Hematopoietic multipotent progenitor cell treated with erythropoietin and hydrocortisone succinate and interleukin-3 and kit ligand, for 6 days (in vitro differentiated cells): ENCODE measurements around the gene MTHFD1L.
A peak's percentile ranks its signal among the peaks of the same experiment; 100 is the strongest.
"Not testable (repeated sequence)": the region's sequence is repeated elsewhere in the genome, so short reads cannot be mapped to it uniquely, and the experiment has no call there.

Source experiments
- DNase-seq: peaks from one replicate; pipeline ENCODE4 v3.0.0-alpha.2; 2015

The MTHFD1L gene

GRCh38 chr6:150865406-150866146, at the start of gene MTHFD1L:
MTHFD1L (plus strand) TSS chr6:150865702; CDS start chr6:150865823, 121 bp downstream.
- DNase-seq = peak; percentile 88

- DNase-seq = not testable (repeated sequence)
Measured at GRCh38 chr6:150816554-150816953, 48.9 kb upstream of the MTHFD1L start.

GRCh38 chr6:150822932-150823331, 42.6 kb upstream of the MTHFD1L start:
- DNase-seq = no peak

- DNase-seq = no peak
Measured at GRCh38 chr6:150826788-150827187, 38.7 kb upstream of the MTHFD1L start.

GRCh38 chr6:150828107-150828506, 37.4 kb upstream of the MTHFD1L start:
- not testable (repeated sequence) for DNase-seq

DNA sequence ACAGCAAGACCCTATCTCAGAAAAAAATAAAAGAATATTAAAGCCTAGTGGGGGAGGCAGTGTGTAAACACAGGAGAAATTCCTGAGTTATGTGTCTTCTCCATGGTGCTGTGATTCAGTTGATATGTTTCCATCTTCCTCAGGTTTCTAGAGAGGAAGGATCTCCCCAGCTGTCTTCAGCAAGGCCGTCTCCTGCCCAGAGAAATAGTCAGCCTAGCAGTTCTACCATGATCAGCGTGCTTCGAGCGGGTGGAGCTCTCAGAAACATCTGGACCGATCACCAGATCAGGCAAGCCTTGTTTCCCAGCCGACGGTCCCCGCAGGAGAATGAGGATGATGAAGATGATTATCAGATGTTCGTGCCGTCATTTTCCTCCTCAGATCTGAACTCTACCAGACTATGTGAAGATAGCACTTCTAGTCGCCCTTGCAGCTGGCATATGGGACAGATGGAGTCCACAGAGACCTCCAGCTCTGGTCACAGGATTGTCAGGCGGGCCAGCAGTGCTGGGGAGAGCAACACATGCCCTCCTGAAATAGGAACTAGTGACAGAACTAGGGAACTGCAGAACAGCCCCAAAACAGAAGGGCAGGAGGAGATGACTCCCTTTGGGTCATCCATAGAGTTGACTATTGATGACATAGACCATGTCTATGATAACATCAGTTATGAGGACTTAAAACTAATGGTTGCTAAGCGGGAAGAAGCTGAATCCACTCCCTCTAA, 34.9 kb upstream of the MTHFD1L start:
- DNase-seq = no peak

DNA sequence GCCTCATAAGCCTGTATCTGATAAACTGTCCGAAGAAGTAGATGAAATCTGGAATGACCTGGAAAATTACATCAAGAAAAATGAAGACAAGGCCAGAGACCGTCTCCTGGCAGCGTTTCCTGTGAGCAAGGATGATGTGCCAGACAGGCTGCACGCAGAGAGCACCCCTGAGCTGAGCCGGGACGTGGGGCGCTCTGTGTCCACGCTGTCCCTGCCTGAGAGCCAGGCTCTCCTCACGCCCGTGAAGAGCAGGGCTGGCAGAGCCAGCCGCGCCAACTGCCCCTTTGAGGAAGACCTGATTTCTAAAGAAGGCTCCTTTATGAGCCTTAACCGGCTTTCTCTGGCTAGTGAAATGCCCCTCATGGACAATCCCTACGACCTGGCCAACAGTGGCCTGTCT, 33.9 kb upstream of the MTHFD1L start:
- DNase-seq = no peak

GRCh38 chr6:150835620-150836019, 29.9 kb upstream of the MTHFD1L start:
- DNase-seq = no peak

DNA sequence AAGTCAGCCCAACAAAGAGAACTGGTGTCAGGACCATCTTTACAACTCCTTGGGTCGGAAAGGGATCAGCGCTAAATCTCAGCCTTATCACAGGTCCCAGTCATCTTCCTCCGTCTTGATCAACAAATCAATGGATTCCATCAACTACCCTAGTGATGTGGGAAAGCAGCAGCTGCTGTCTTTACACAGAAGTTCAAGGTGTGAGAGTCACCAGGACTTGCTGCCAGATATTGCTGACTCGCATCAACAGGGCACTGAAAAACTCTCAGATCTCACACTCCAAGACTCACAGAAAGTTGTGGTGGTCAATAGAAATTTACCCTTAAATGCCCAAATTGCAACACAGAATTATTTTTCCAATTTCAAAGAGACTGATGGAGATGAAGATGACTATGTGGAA, 25.3 kb upstream of the MTHFD1L start:
- no peak for DNase-seq

GRCh38 chr6:150841189-150841588, 24.3 kb upstream of the MTHFD1L start:
- no peak for DNase-seq

DNA sequence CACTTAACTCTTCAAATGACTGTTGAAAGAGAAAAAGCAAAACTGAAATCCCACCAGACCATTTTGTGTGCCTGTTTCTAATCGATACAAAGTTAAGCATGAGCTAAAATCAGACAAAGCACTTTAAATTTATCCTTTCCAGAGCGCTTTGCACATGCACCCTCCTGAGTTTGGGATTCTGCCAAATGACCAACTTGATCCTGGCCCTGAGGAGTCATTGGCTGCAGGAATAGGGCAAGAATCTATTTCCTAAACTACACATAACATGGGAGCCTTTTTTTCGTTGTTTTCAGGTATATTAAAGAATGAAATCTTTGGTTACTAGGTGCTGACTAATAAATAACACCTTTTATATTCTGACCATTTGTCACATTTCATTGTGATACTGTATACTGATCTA, 23.8 kb upstream of the MTHFD1L start:
- no peak for DNase-seq

DNA sequence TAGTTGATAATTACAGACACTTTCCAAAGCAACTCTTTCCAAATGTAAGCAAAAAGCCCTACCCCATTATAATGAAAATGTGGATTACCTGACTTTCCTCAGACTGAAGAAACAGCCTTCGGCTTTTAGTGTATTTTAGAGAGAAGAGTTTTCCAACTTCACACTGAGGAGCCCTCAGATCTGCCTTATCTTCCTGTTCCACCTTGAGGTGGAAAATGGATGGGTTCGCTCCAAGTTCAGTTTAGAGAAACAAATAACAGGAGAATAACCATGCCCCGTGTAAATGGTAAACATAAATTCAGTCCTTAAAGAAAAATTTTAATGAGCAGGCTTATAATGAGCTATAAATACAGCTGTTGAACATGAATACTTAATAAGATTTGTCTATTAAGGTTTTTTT, 21.1 kb upstream of the MTHFD1L start:
- DNase-seq = peak; percentile 42

GRCh38 chr6:150846641-150847040, 18.9 kb upstream of the MTHFD1L start:
- no peak for DNase-seq

DNA sequence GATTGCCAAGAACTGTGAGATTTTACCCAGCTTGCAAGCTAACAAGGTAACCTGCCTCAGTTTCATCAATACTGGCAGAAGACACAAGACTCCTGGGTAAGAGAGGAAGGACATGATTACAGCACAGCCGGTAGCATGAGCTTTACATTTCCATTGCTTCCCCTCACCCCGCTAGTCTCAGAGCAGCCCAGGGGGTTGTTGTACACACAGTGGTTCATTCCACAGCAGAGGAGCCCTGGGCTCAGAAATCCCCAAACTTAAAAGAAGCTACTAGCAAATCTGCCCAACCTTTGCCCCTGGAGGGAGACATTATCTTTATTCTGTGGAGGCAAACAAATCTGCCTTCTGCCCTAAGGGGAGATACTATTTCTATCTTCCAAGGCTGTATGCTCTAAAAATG, 17.1 kb upstream of the MTHFD1L start:
- DNase-seq = no peak

DNA sequence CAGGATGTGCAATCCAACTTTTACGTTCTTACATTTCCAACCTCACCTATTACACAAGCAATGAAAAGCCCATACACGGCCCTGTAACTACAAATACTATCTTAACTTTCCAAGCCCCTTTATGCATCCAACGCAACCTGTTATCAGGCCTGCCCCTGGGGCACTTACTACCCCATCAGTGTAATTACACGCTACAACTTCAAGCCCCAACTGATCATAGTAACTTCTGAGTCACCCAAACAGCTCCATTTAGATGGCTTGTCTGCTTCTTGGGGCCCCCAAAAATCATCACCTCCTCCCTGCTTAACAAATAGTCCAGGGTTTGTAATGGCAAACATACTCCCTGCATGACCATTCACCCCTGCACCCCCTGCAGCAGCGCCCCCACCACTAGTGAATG, 11.1 kb upstream of the MTHFD1L start:
- not testable (repeated sequence) for DNase-seq

- not testable (repeated sequence) for DNase-seq
Measured at GRCh38 chr6:150855171-150855570, 10.3 kb upstream of the MTHFD1L start.

DNA sequence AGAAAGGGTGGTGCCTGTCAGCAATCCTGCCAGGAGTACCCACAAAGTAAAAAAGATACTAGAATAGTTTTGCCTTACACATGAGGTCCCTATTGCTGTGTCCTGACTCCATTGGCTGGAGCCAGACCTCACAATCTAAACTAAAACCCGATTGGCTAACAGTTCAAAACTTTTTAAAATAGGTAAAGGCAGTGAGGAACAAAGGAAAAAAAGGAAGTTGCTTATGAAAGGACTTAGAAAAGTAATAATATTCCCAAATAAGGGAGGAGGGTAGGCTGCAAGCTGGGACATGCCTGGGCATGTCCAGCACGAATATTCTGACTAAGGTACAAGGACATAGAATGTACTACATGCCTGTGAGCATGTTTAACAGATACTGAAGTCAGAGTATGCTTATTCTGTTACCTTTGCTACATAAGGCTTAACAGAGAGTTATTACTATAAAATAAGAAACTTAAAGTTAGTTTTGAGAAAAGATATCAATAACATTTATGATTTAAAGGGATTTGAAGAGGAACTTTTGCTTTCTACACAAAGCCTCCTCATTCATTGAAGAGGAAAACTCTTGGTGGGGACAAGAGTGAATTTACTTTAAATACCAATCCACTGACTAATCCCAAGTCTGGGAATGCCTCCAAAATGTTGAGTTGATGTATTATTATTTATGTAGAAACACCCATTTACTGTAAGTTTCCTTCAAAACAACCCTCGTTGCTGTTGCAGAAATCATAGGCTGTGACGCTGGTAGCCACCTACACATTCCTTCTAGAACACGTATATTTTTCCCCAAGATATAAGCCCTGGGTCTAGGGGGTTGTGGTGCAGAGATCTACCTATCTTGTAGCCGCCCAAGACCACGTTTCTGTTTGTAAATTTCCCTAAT, 8.2 kb upstream of the MTHFD1L start:
- peak; percentile 18 for DNase-seq

GRCh38 chr6:150857945-150858308, 7.6 kb upstream of the MTHFD1L start:
- DNase-seq = no peak

- peak; percentile 86 for DNase-seq
Measured at GRCh38 chr6:150861448-150862168, 3.9 kb upstream of the MTHFD1L start.

GRCh38 chr6:150863213-150863928, 2.1 kb upstream of the MTHFD1L start:
- no peak for DNase-seq

DNA sequence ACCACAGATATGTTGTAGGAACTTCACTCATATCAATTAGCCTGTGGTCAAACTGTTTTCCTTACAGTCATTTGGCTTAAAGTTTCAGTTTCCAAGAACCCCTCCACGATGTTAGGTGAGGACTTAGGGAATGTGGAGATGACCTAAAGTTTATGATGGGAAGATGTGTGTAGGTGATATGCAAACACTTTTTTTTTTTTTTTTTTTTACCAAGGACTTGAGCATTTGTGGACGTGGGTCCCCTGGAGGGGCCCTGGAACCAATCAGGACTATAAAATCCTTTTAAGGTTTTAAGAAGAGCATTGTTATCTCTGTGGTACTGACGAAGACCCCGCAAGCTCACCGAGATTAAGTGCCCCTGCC, 478 bp upstream of the MTHFD1L start:
- DNase-seq = no peak
